BE2C (cell line): Measurements from ENCODE around the gene CDC42BPA.

ENCODE experiments used
- DNase-seq: peaks from one replicate; pipeline ENCODE4 v3.0.0-alpha.2; 2020
- H3K27me3 ChIP-seq: fragments of 250-450 bp; sonication (Bioruptor Pico); 2 replicates; pipeline ENCODE4 v1.5.1; 2020; ENCODE audit warnings: mild to moderate bottlenecking
- H3K36me3 ChIP-seq: fragments of 250-450 bp; sonication (Bioruptor Pico); 2 replicates; pipeline ENCODE4 v1.5.1; 2020; ENCODE audit warnings: mild to moderate bottlenecking
- H3K4me1 ChIP-seq: fragments of 250-450 bp; sonication (Bioruptor Pico); 2 replicates; pipeline ENCODE4 v1.5.1; 2020
- H3K4me3 ChIP-seq: 2 replicates; pipeline ENCODE4 v1.5.1; 2011; ENCODE audit warnings: low read depth, low read length
- H3K9me3 ChIP-seq: fragments of 250-450 bp; sonication (Bioruptor Pico); 2 replicates; pipeline ENCODE4 v1.5.1; 2020
- CTCF ChIP-seq: IDR thresholded peaks from 2 replicates; pipeline ENCODE4 v1.5.1; 2012; ENCODE audit warnings: mild to moderate bottlenecking, low read depth, low read length

Gene CDC42BPA

GRCh38 chr1:227273557-227273956, 44.7 kb downstream of the CDC42BPA start:
- Histone ChIP-seq H3K4me1 (peaks cover 2% of the 10 kb centered on the region), H3K9me3 (no peaks in the 10 kb centered on the region), H3K27me3 (no peaks in the 10 kb centered on the region), H3K4me3 (no peak overlapping the region), H3K36me3 (no peaks in the 10 kb centered on the region)
- no peak for TF ChIP-seq CTCF
- no peak for DNase-seq

GRCh38 chr1:227272428-227272827, 45.9 kb downstream of the CDC42BPA start:
- peaks cover 2% of the 10 kb centered on the region for H3K4me1 ChIP-seq
- no peak for TF ChIP-seq CTCF
- H3K27me3 ChIP-seq: no peaks in the 10 kb centered on the region
- no peaks in the 10 kb centered on the region for H3K36me3 ChIP-seq
- H3K4me3 ChIP-seq: no peak overlapping the region
- no peak for DNase-seq
- H3K9me3 ChIP-seq: no peaks in the 10 kb centered on the region

DNA sequence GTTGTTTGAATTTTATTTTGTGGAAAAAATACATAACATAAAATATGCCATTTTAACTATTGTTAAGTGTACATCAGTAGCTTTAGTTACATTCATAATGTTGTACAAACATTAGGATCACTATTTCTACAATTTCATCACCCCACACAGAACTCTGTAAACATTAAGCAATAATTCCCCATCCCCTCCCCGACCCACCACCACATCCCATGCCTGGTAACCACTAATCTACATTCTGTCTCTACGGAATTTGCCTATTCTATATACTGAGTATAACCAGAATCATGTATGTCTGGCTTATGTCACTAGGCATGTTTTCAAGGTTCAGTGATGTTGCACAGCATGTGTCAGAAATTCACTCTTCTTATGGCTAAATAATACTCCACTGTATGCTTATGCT, 47.7 kb downstream of the CDC42BPA start:
- Histone ChIP-seq H3K36me3 (no peaks in the 10 kb centered on the region), H3K27me3 (no peaks in the 10 kb centered on the region), H3K4me3 (no peak overlapping the region), H3K9me3 (no peaks in the 10 kb centered on the region), H3K4me1 (peaks cover 2% of the 10 kb centered on the region)
- no peak for TF ChIP-seq CTCF
- DNase-seq: no peak

DNA sequence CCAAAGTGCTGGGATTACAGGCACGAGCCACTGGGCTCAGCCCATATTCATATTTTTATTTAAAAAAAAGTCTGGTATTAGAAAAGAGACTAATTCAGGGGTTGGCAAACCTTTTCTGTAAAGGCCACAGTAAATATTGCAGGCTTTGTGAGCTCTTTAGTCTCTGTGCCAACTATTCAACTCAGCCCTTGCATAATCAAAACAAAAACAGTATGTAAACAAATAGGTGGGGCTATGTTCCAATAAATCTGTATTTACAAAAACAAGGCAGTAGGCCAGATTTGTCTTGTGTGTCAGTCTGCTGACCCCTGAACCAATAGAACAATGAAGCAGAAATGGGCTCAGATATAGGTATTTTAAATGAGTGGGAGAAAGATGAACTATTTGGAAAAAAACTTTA, 49.3 kb downstream of the CDC42BPA start:
- DNase-seq: no peak
- Histone ChIP-seq H3K27me3 (no peaks in the 10 kb centered on the region), H3K4me3 (no peak overlapping the region)

DNA sequence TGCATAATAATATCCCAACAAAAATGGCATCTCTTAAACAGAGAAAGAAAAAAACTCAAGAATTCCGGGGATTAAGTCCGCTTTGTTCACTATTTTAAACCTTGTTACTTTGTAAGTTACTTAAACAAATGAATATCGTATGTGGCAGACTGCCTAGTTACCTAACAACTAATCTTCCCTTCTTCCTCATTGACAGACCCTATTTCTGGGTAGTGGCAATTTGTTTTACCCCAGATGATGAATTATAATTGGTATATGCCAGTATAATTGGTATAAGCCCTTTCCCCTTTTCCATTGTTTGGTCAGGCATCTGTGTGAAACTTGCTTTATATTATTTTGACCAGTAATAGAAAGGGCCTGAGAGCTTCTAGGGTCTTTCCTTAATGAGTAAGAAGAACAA, 52.4 kb downstream of the CDC42BPA start:
- Histone ChIP-seq H3K4me1 (peaks cover 2% of the 10 kb centered on the region), H3K27me3 (no peaks in the 10 kb centered on the region), H3K9me3 (no peaks in the 10 kb centered on the region), H3K4me3 (no peak overlapping the region), H3K36me3 (no peaks in the 10 kb centered on the region)
- TF ChIP-seq CTCF: no peak
- no peak for DNase-seq

More for the DNA sequence above, 49.3 kb downstream of the CDC42BPA start:
- no peaks in the 10 kb centered on the region for H3K9me3 ChIP-seq
- TF ChIP-seq CTCF: no peak
- H3K4me1 ChIP-seq: peaks cover 2% of the 10 kb centered on the region
- H3K36me3 ChIP-seq: no peaks in the 10 kb centered on the region

GRCh38 chr1:227263869-227264268, 54.4 kb downstream of the CDC42BPA start:
- no peak for TF ChIP-seq CTCF
- Histone ChIP-seq H3K4me1 (no peaks in the 10 kb centered on the region), H3K36me3 (no peaks in the 10 kb centered on the region), H3K4me3 (no peak overlapping the region), H3K27me3 (no peaks in the 10 kb centered on the region), H3K9me3 (no peaks in the 10 kb centered on the region)
- DNase-seq: no peak
